ENCODE measurements around the gene RERE. TPM values are rescaled to one million over a fixed set of nuclear protein-coding genes. Genes with fewer than 3 reads are reported as not detected.

RERE gene
- total RNA-seq, 1 donor from 2014 or later: 19.2 TPM

DNA sequence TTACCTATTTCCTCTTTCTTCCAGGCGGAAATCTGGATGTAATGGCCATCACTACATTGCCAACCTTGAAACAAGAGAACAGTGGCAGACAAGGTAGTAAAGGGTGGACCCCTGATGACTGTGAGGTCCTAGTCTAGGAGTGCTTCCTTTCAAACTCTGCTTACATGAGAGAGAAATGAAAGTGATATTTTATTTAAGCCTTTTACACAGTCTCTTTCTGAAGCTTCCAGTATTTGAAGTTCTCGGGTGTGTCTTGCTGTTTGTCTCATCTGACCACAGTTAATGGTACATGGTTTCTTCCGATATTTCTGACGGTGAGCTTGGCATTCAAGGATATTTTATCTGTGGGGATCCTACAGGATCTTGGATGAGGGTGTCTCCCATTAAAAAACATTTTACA is 284.3 kb downstream of the RERE start:
- H3K4me3 ChIP-seq (ENCODE audit: low read depth, low read length): no peak overlapping the region
- no peaks in the 10 kb centered on the region for H3K27me3 ChIP-seq (ENCODE audit: control insufficient read depth, insufficient read depth, low read length)
- FAIRE-seq (no peak), DNase-seq (ENCODE audit: low read depth) (no peak)
- TF ChIP-seq, protein P1, sequence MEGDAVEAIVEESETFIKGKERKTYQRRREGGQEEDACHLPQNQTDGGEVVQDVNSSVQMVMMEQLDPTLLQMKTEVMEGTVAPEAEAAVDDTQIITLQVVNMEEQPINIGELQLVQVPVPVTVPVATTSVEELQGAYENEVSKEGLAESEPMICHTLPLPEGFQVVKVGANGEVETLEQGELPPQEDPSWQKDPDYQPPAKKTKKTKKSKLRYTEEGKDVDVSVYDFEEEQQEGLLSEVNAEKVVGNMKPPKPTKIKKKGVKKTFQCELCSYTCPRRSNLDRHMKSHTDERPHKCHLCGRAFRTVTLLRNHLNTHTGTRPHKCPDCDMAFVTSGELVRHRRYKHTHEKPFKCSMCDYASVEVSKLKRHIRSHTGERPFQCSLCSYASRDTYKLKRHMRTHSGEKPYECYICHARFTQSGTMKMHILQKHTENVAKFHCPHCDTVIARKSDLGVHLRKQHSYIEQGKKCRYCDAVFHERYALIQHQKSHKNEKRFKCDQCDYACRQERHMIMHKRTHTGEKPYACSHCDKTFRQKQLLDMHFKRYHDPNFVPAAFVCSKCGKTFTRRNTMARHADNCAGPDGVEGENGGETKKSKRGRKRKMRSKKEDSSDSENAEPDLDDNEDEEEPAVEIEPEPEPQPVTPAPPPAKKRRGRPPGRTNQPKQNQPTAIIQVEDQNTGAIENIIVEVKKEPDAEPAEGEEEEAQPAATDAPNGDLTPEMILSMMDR (IDR thresholded peaks at IDR 0.05; ENCODE audit: insufficient read depth, low read length, severe bottlenecking): no peak
- no peaks in the 10 kb centered on the region for H3K36me3 ChIP-seq (ENCODE audit: control insufficient read depth, insufficient read depth, low read length)

- DNase-seq (ENCODE audit: low read depth): no peak
- Histone ChIP-seq H3K27me3 (ENCODE audit: control insufficient read depth, insufficient read depth, low read length) (no peaks in the 10 kb centered on the region), H3K4me3 (ENCODE audit: low read depth, low read length) (no peak overlapping the region), H3K36me3 (ENCODE audit: control insufficient read depth, insufficient read depth, low read length) (no peaks in the 10 kb centered on the region)
- no peak for FAIRE-seq
- TF ChIP-seq, protein P1 (IDR thresholded peaks at IDR 0.05; ENCODE audit: insufficient read depth, low read length, severe bottlenecking): no peak
Measured at GRCh38 chr1:8529901-8530300, 287.5 kb downstream of the RERE start.

- FAIRE-seq (no peak), DNase-seq (ENCODE audit: low read depth) (no peak)
- TF ChIP-seq, protein P1 (IDR thresholded peaks at IDR 0.05; ENCODE audit: insufficient read depth, low read length, severe bottlenecking): no peak
Measured at GRCh38 chr1:8527941-8528340, 289.5 kb downstream of the RERE start.

GRCh38 chr1:8525558-8526275 is 291.7 kb downstream of the RERE start:
- TF ChIP-seq, protein P1 (IDR thresholded peaks at IDR 0.05; ENCODE audit: insufficient read depth, low read length, severe bottlenecking): no peak
- Histone ChIP-seq H3K36me3 (ENCODE audit: control insufficient read depth, insufficient read depth, low read length) (peaks cover 1% of the 10 kb centered on the region), H3K27me3 (ENCODE audit: control insufficient read depth, insufficient read depth, low read length) (no peaks in the 10 kb centered on the region), H3K4me3 (ENCODE audit: low read depth, low read length) (peak overlapping the region; percentile 44)
- FAIRE-seq (peak; percentile 82), DNase-seq (ENCODE audit: low read depth) (peak; percentile 93)

More at GRCh38 chr1:8527941-8528340, 289.5 kb downstream of the RERE start:
- H3K27me3 ChIP-seq (ENCODE audit: control insufficient read depth, insufficient read depth, low read length): no peaks in the 10 kb centered on the region
- no peaks in the 10 kb centered on the region for H3K36me3 ChIP-seq (ENCODE audit: control insufficient read depth, insufficient read depth, low read length)
- no peak overlapping the region for H3K4me3 ChIP-seq (ENCODE audit: low read depth, low read length)

- FAIRE-seq: no peak
- peak overlapping the region; percentile 44 for H3K4me3 ChIP-seq (ENCODE audit: low read depth, low read length)
- peaks cover 1% of the 10 kb centered on the region for H3K36me3 ChIP-seq (ENCODE audit: control insufficient read depth, insufficient read depth, low read length)
- no peak for DNase-seq (ENCODE audit: low read depth)
- TF ChIP-seq, protein P1 (IDR thresholded peaks at IDR 0.05; ENCODE audit: insufficient read depth, low read length, severe bottlenecking): no peak
- no peaks in the 10 kb centered on the region for H3K27me3 ChIP-seq (ENCODE audit: control insufficient read depth, insufficient read depth, low read length)
Measured at GRCh38 chr1:8525216-8525557, 292.3 kb downstream of the RERE start.

Measured in bronchial epithelial cell (primary cell).